Caco-2 (cell line): ENCODE results near the gene ZNF575. TPM values are rescaled to one million over a fixed set of nuclear protein-coding genes. Genes with fewer than 3 reads are reported as not detected.

Experiments used
- BruUV-seq: library from RNA; stranded (reverse); fragments of 400-500 nt; replicated peaks from 2 replicates; lab custom pipeline; 2021; lab: Mats Ljungman, UMichigan
- CTCF ChIA-PET: fragments of 300-600 bp; sonication (Branson Sonifier 250); formaldehyde crosslinking; loops from one replicate; lab custom pipeline; 2022; ENCODE audit warnings: antibody characterized with exemption; lab: Charles Lee
- POLR2A ChIA-PET: fragments of 300-600 bp; sonication (Branson Sonifier 250); formaldehyde crosslinking; loops from one replicate; lab custom pipeline; 2022; ENCODE audit warnings: antibody characterized with exemption; lab: Charles Lee
- DNase-seq, 2 experiments: peaks; one replicate each; pipeline versions ENCODE4 v3.0.0 to v3.0.0-alpha.2; 2020 to 2022
- H3K27me3 ChIP-seq: replicated peaks from 2 replicates; pipeline ENCODE4 v1.6.0; 2011; ENCODE audit warnings: low read length; ENCODE audit not compliant: control insufficient read depth, insufficient read depth
- H3K36me3 ChIP-seq: 2 replicates; pipeline ENCODE4 v1.5.1; 2011; ENCODE audit warnings: low read length; ENCODE audit not compliant: control insufficient read depth, insufficient read depth
- H3K4me1 ChIP-seq: fragments of 250-450 bp; sonication (Bioruptor Pico); 2 replicates; pipeline ENCODE4 v1.5.1; 2020; ENCODE audit warnings: mild to moderate bottlenecking
- H3K4me3 ChIP-seq: 2 replicates; pipeline ENCODE4 v1.5.1; 2011; ENCODE audit warnings: low read depth, mild to moderate bottlenecking, control low read depth, low read length
- H3K9me3 ChIP-seq: fragments of 250-450 bp; sonication (Bioruptor Pico); 2 replicates; pipeline ENCODE4 v1.5.1; 2020; ENCODE audit warnings: mild to moderate bottlenecking, moderate library complexity
- H3K27ac Mint-ChIP-seq: one replicate; pipeline ENCODE4 v1.8.0; 2022; ENCODE audit warnings: mixed read lengths; ENCODE audit not compliant: unreplicated experiment
- H3K27me3 Mint-ChIP-seq: one replicate; pipeline ENCODE4 v1.8.0; 2022; ENCODE audit warnings: mixed read lengths; ENCODE audit not compliant: insufficient read depth, unreplicated experiment
- H3K36me3 Mint-ChIP-seq: one replicate; pipeline ENCODE4 v1.8.0; 2022; ENCODE audit warnings: mild to moderate bottlenecking, mixed read lengths; ENCODE audit not compliant: insufficient read depth, unreplicated experiment
- H3K4me1 Mint-ChIP-seq: one replicate; pipeline ENCODE4 v1.8.0; 2022; ENCODE audit warnings: low read depth, mixed read lengths; ENCODE audit not compliant: unreplicated experiment
- H3K4me3 Mint-ChIP-seq: one replicate; pipeline ENCODE4 v1.8.0; 2022; ENCODE audit warnings: mild to moderate bottlenecking, moderate library complexity, mixed read lengths; ENCODE audit not compliant: unreplicated experiment
- H3K9me3 Mint-ChIP-seq: one replicate; pipeline ENCODE4 v1.8.0; 2022; ENCODE audit warnings: mixed read lengths; ENCODE audit not compliant: unreplicated experiment
- intact Hi-C: fragments of 100-400 bp; cut with micrococcal nuclease; formaldehyde crosslinking; loops from one replicate; pipeline ENCODE4 v1.10.0; 2022; ENCODE audit not compliant: unreplicated experiment
- total RNA-seq: library from RNA; stranded (reverse); gene quantifications from 2 replicates; pipeline ENCODE4 v1.2.3, GENCODE V29; 2022
- TF ChIP-seq, protein P1 (sequence below), 2 experiments: fragments of 200-600 bp in 1 of 2; IDR thresholded peaks; 1 replicate in 1 of 2; 2 replicates in 1 of 2; pipeline versions ENCODE4 v1.5.1 to v1.8.0; 2011 to 2022; ENCODE audit warnings: antibody characterized with exemption in 1 of 2, control low read depth in 1 of 2, inconsistent platforms in 1 of 2, low read depth in 1 of 2, low read length in 1 of 2, mild to moderate bottlenecking in 1 of 2, moderate library complexity in 1 of 2; ENCODE audit not compliant: insufficient read depth in 1 of 2, severe bottlenecking in 1 of 2, unreplicated experiment in 1 of 2

The ZNF575 gene
- total RNA-seq, 1 experiment from 2014 or later = 1.00 TPM

DNA sequence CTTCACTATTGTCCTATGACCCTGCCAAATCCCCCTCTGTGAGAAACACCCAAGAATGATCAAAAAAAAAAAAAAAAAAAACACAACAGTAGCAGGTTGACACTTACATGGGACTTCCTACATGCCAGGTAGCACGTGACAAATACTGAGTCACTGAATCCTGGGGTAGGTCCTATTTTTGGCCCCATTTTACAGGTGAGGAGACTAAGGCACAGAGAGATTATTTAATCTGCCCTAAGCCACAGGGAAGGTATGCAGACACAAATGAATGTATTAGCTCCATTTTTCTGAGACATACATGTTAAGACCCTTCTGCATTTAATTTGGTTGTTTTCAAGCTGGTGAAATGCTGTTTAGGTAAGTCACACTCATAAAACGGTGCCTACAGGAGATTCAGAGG, 15.7 kb downstream of the ZNF575 start:
- intact Hi-C loops = no loop called here
- Mint-ChIP-seq H3K27ac (no peak overlapping the region), H3K36me3 (peaks cover 31% of the 10 kb centered on the region), H3K4me1 (no peaks in the 10 kb centered on the region), H3K9me3 (no peaks in the 10 kb centered on the region), H3K27me3 (no peaks in the 10 kb centered on the region), H3K4me3 (no peak overlapping the region)
- no peak for DNase-seq
- POLR2A ChIA-PET = no interaction called here
- BruUV-seq = no TSS peak
- Histone ChIP-seq H3K4me3 (no peak overlapping the region), H3K4me1 (no peaks in the 10 kb centered on the region), H3K9me3 (no peaks in the 10 kb centered on the region), H3K36me3 (peaks cover 3% of the 10 kb centered on the region), H3K27me3 (no peaks in the 10 kb centered on the region)
- CTCF ChIA-PET = no interaction called here
- TF ChIP-seq, protein P1, sequence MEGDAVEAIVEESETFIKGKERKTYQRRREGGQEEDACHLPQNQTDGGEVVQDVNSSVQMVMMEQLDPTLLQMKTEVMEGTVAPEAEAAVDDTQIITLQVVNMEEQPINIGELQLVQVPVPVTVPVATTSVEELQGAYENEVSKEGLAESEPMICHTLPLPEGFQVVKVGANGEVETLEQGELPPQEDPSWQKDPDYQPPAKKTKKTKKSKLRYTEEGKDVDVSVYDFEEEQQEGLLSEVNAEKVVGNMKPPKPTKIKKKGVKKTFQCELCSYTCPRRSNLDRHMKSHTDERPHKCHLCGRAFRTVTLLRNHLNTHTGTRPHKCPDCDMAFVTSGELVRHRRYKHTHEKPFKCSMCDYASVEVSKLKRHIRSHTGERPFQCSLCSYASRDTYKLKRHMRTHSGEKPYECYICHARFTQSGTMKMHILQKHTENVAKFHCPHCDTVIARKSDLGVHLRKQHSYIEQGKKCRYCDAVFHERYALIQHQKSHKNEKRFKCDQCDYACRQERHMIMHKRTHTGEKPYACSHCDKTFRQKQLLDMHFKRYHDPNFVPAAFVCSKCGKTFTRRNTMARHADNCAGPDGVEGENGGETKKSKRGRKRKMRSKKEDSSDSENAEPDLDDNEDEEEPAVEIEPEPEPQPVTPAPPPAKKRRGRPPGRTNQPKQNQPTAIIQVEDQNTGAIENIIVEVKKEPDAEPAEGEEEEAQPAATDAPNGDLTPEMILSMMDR (IDR thresholded peaks at IDR 0.05; ENCODE audit: insufficient read depth in 1 of 2, low read depth in 1 of 2, low read length in 1 of 2, severe bottlenecking in 1 of 2, unreplicated experiment in 1 of 2) = no peak

DNA sequence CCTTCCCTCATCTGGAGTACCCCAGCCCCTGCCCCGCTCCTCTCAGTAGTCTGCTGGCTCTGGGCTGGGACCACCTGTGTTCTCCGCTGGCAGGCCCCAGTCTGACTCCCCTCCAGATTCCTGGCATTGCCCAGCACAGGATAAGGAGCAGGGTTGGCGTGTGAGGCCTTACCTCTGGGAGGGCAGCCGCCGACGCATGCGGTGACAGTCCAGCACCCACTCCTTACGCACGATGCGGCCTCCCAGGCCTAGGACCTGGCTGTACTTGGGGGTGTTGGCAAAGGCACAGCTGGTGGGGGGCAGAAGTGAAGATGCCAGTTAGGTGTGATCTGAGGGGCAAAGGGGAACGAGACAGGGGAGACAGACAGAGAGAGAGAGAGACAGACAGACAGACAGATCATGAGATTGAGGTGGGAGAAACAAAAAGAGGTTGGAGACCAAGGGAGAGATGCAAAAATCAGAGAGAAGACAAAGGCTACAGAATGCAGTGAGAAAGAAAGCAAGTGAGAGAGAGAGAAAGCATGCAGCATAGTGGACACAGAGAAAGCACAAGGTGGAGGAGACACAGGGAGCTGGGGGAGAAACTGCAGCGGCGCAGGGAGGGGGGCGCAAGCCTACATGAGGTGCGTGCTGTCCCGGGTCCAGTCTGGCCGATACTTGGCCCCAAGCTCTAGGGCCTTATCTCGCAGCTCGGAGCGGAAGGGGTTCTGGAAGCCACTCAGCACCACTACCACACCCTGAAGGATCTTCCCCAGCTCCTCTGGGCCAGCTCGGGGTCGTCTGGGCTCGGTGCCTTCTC, 18.6 kb downstream of the ZNF575 start:
- Mint-ChIP-seq H3K4me3 (no peak overlapping the region), H3K4me1 (no peaks in the 10 kb centered on the region), H3K36me3 (peaks cover 46% of the 10 kb centered on the region), H3K27ac (no peak overlapping the region), H3K9me3 (no peaks in the 10 kb centered on the region), H3K27me3 (no peaks in the 10 kb centered on the region)
- Histone ChIP-seq H3K4me3 (no peak overlapping the region), H3K9me3 (no peaks in the 10 kb centered on the region), H3K27me3 (no peaks in the 10 kb centered on the region), H3K36me3 (peaks cover 3% of the 10 kb centered on the region), H3K4me1 (no peaks in the 10 kb centered on the region)
- intact Hi-C loops = no loop called here
- no TSS peak for BruUV-seq
- TF ChIP-seq, protein P1 (IDR thresholded peaks at IDR 0.05; ENCODE audit: insufficient read depth in 1 of 2, low read depth in 1 of 2, low read length in 1 of 2, severe bottlenecking in 1 of 2, unreplicated experiment in 1 of 2) = no peak
- no peak for DNase-seq
- CTCF ChIA-PET = no interaction called here
- POLR2A ChIA-PET = no interaction called here

DNA sequence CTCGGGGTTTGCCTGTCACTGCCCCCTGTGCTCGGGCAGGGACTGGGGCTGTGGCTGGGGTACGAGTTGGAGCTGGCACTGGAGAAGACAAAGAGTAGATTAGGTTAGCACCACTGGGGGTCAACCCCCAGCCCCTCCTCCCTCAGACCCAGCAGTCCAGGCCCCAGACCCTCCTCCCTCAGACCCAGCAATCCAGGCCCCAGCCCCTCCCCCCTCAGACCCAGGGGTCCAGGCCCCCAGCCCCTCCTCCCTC, 19.1 kb downstream of the ZNF575 start:
- intact Hi-C loops = no loop called here
- BruUV-seq = no TSS peak
- no peak overlapping the region for H3K4me3 Mint-ChIP-seq
- Histone ChIP-seq H3K4me1 (no peaks in the 10 kb centered on the region), H3K27me3 (no peaks in the 10 kb centered on the region), H3K4me3 (no peak overlapping the region), H3K36me3 (peaks cover 3% of the 10 kb centered on the region), H3K9me3 (no peaks in the 10 kb centered on the region)
- TF ChIP-seq, protein P1 (IDR thresholded peaks at IDR 0.05; ENCODE audit: insufficient read depth in 1 of 2, low read depth in 1 of 2, low read length in 1 of 2, severe bottlenecking in 1 of 2, unreplicated experiment in 1 of 2) = no peak
- no peaks in the 10 kb centered on the region for H3K4me1 Mint-ChIP-seq
- CTCF ChIA-PET = no interaction called here
- H3K27me3 Mint-ChIP-seq = no peaks in the 10 kb centered on the region
- POLR2A ChIA-PET = no interaction called here
- no peaks in the 10 kb centered on the region for H3K9me3 Mint-ChIP-seq
- DNase-seq = no peak
- H3K27ac Mint-ChIP-seq = no peak overlapping the region
- H3K36me3 Mint-ChIP-seq = peaks cover 44% of the 10 kb centered on the region
